Hepatocyte (in vitro differentiated cells): ENCODE data around the gene ZFYVE26. TPM values are rescaled to one million over a fixed set of nuclear protein-coding genes. Genes with fewer than 3 reads are reported as not detected.
"Not testable (repeated sequence)": the region's sequence is repeated elsewhere in the genome, so short reads cannot be mapped to it uniquely, and the experiment has no call there.

Experiments used
- DNase-seq: peaks from one replicate; pipeline ENCODE4 v3.0.0-alpha.2; 2016; ENCODE audit warnings: low spot score
- H2AFZ ChIP-seq: fragments of 200-600 bp; sonication (generic); 2 replicates; pipeline ENCODE4 v1.6.0; 2016; ENCODE audit warnings: antibody characterized with exemption, mild to moderate bottlenecking
- H3K27ac ChIP-seq: fragments of 200-600 bp; sonication (generic); 2 replicates; pipeline ENCODE4 v1.5.1; 2016; ENCODE audit warnings: mild to moderate bottlenecking
- H3K27me3 ChIP-seq: fragments of 200-600 bp; sonication (generic); 2 replicates; pipeline ENCODE4 v1.6.1; 2016
- H3K36me3 ChIP-seq: fragments of 200-600 bp; sonication (generic); replicated peaks from 2 replicates; pipeline ENCODE4 v1.5.1; 2016; ENCODE audit warnings: low read depth; ENCODE audit not compliant: insufficient read depth
- H3K4me1 ChIP-seq: fragments of 200-600 bp; sonication (generic); 2 replicates; pipeline ENCODE4 v1.5.1; 2016; ENCODE audit warnings: mild to moderate bottlenecking, moderate library complexity; ENCODE audit not compliant: insufficient read depth
- H3K4me2 ChIP-seq: fragments of 200-600 bp; sonication (generic); 2 replicates; pipeline ENCODE4 v1.6.0; 2016
- H3K4me3 ChIP-seq: fragments of 200-600 bp; sonication (generic); 2 replicates; pipeline ENCODE4 v1.5.1; 2016; ENCODE audit warnings: mild to moderate bottlenecking
- H3K79me2 ChIP-seq: fragments of 200-600 bp; sonication (generic); 2 replicates; pipeline ENCODE4 v1.6.0; 2017; ENCODE audit warnings: mild to moderate bottlenecking
- H3K9me2 ChIP-seq: fragments of 200-600 bp; sonication (generic); replicated peaks from 2 replicates; pipeline ENCODE4 v1.6.0; 2017; ENCODE audit warnings: mild to moderate bottlenecking; ENCODE audit not compliant: insufficient read depth
- H3K9me3 ChIP-seq: fragments of 200-600 bp; sonication (generic); 2 replicates; pipeline ENCODE4 v1.5.1; 2016; ENCODE audit warnings: low read depth, mild to moderate bottlenecking
- H4K20me1 ChIP-seq: fragments of 200-600 bp; sonication (generic); 2 replicates; pipeline ENCODE4 v1.6.0; 2016; ENCODE audit warnings: mild to moderate bottlenecking; ENCODE audit not compliant: insufficient read depth, poor library complexity, severe bottlenecking
- CTCF ChIP-seq: fragments of 200-600 bp; sonication (generic); IDR thresholded peaks from 2 replicates; pipeline ENCODE4 v1.5.1; 2016; ENCODE audit warnings: antibody characterized with exemption, mild to moderate bottlenecking; ENCODE audit not compliant: poor library complexity
- EZH2 ChIP-seq: fragments of 200-600 bp; sonication (generic); IDR thresholded peaks from 2 replicates; pipeline ENCODE4 v1.6.1; 2016; ENCODE audit warnings: antibody characterized with exemption, mild to moderate bottlenecking, borderline replicate concordance
- EZH2phosphoT487 ChIP-seq: fragments of 200-600 bp; sonication (generic); IDR thresholded peaks from one replicate; pipeline ENCODE4 v1.6.1; 2018; ENCODE audit warnings: antibody characterized with exemption, mild to moderate bottlenecking, low read depth, moderate library complexity; ENCODE audit not compliant: unreplicated experiment, severe bottlenecking
- WGBS: methylation state at CpG from one replicate; pipeline ENCODE4 v1.1.6; 2016; ENCODE audit warnings: low lambda C conversion rate; ENCODE audit errors: missing lambda C conversion rate; 5-methylcytosine and 5-hydroxymethylcytosine counted together
- polyA plus RNA-seq: library from polyadenylated mRNA; unstranded; fragments of >200 nt; fragmentation: Nextera tagmentation; extraction: Ambion mirVana; gene quantifications from 2 replicates; pipeline ENCODE4 v1.2.1, GENCODE V29; 2016
- total RNA-seq: library from RNA; depleted of rRNA; stranded (reverse); fragments of >200 nt; gene quantifications from 2 replicates; pipeline ENCODE4 v1.2.3, GENCODE V29; 2014

Gene ZFYVE26
- total and polyA plus RNA-seq, 2 experiments from 2014 or later: 5.5 to 32.3 TPM

- Histone ChIP-seq H3K27me3 (no peaks in the 10 kb centered on the region), H3K27ac (no peak overlapping the region), H3K9me3 (peaks cover 4% of the 10 kb centered on the region), H3K36me3 (no peaks in the 10 kb centered on the region), H4K20me1 (no peaks in the 10 kb centered on the region), H3K4me2 (no peak overlapping the region), H3K79me2 (no peaks in the 10 kb centered on the region), H3K4me3 (no peak overlapping the region), H3K4me1 (peaks cover 5% of the 10 kb centered on the region), H3K9me2 (no peaks in the 10 kb centered on the region), H2AFZ (no peak overlapping the region)
- WGBS: 84% methylated on average over 2 of the region's 2 CpGs
- DNase-seq: no peak
- no peak for TF ChIP-seq EZH2
- no peak for TF ChIP-seq CTCF
- no peak for TF ChIP-seq EZH2phosphoT487
Observed at GRCh38 chr14:67710209-67710608, 106.2 kb downstream of the ZFYVE26 start.

- WGBS: 58% methylated on average over 1 of the region's 1 CpG
Observed at GRCh38 chr14:67709796-67710195, 106.6 kb downstream of the ZFYVE26 start.

GRCh38 chr14:67709346-67709745 lies 107.0 kb downstream of the ZFYVE26 start:
- H3K9me3 ChIP-seq, H3K4me2 ChIP-seq, H2AFZ ChIP-seq, DNase-seq, H3K79me2 ChIP-seq, H3K36me3 ChIP-seq, H3K9me2 ChIP-seq, H3K4me3 ChIP-seq, H4K20me1 ChIP-seq, H3K4me1 ChIP-seq, H3K27ac ChIP-seq, H3K27me3 ChIP-seq: not testable (repeated sequence)

More at GRCh38 chr14:67709796-67710195, 106.6 kb downstream of the ZFYVE26 start:
- not testable (repeated sequence) for H3K4me1 ChIP-seq, H2AFZ ChIP-seq, H3K9me2 ChIP-seq, H3K36me3 ChIP-seq, H3K9me3 ChIP-seq, H4K20me1 ChIP-seq, H3K4me3 ChIP-seq, H3K4me2 ChIP-seq, H3K79me2 ChIP-seq, H3K27me3 ChIP-seq, DNase-seq, H3K27ac ChIP-seq

- TF ChIP-seq EZH2phosphoT487 (no peak), CTCF (no peak), EZH2 (no peak)
- no peak for DNase-seq
Observed at GRCh38 chr14:67705211-67705610, 111.2 kb downstream of the ZFYVE26 start.

More at GRCh38 chr14:67705211-67705610, 111.2 kb downstream of the ZFYVE26 start:
- Histone ChIP-seq H3K9me3 (peaks cover under 1% of the 10 kb centered on the region), H3K27ac (no peak overlapping the region), H3K9me2 (no peaks in the 10 kb centered on the region), H2AFZ (no peak overlapping the region), H3K4me1 (peaks cover 5% of the 10 kb centered on the region), H3K27me3 (no peaks in the 10 kb centered on the region), H4K20me1 (no peaks in the 10 kb centered on the region), H3K4me2 (no peak overlapping the region), H3K4me3 (no peak overlapping the region), H3K36me3 (no peaks in the 10 kb centered on the region), H3K79me2 (no peaks in the 10 kb centered on the region)
- WGBS: 59% methylated on average over 3 of the region's 3 CpGs
